ENCODE data around the gene RSPRY1. TPM values are rescaled to one million over a fixed set of nuclear protein-coding genes. Genes with fewer than 3 reads are reported as not detected.

RSPRY1 gene
- total RNA-seq, 1 experiment from 2014 or later, result 24.9 TPM

- DNase-seq (ENCODE audit: low read depth, low spot score), result no peak
- no peaks in the 10 kb centered on the region for H3K9me2 ChIP-seq (ENCODE audit: insufficient read depth)
- ChIA-PET RAD21 (ENCODE audit: low non-redundant PET in 1 of 2, low total read pairs in 2 of 2, uncharacterized antibody in 2 of 2, unreplicated experiment in 2 of 2) (no interaction called here), POLR2A (no interaction called here), CTCF (no interaction called here)
- H3K36me3 ChIP-seq (ENCODE audit: control insufficient read depth in 1 of 2, insufficient read depth in 2 of 2, low read length in 2 of 2), result no peaks in the 10 kb centered on the region
- H3K79me2 ChIP-seq (ENCODE audit: insufficient read depth, low read length), result no peaks in the 10 kb centered on the region
- no peak overlapping the region for H2AFZ ChIP-seq (ENCODE audit: low read depth, low read length, poor library complexity, severe bottlenecking)
- H3K27me3 ChIP-seq (ENCODE audit: insufficient read depth, low read length), result no peaks in the 10 kb centered on the region
- H3K4me1 ChIP-seq (ENCODE audit: control insufficient read depth in 1 of 2, insufficient read depth in 2 of 2, low read length in 2 of 2), result peaks cover 0 to 8% of the 10 kb centered on the region in 2 experiments; a peak in 2 of 4 replicates
- ATAC-seq, result no peak
- no peak overlapping the region for H3K4me3 ChIP-seq (replicated peaks in 1 of 2; ENCODE audit: low read depth in 1 of 2, low read length in 2 of 2)
- H3K9me3 ChIP-seq (ENCODE audit: control insufficient read depth in 1 of 2, insufficient read depth in 1 of 2, low read depth in 1 of 2, low read length in 2 of 2), result no peaks in the 10 kb centered on the region
- no peaks in the 10 kb centered on the region for H4K20me1 ChIP-seq (ENCODE audit: insufficient read depth)
- no peak for TF ChIP-seq CBX3 (IDR thresholded peaks at IDR 0.05; ENCODE audit: low read depth)
- no peak for TF ChIP-seq SIN3A (IDR thresholded peaks at IDR 0.05; ENCODE audit: low read depth)
- no peak for TF ChIP-seq ATF3 (IDR thresholded peaks at IDR 0.05)
- no peak for TF ChIP-seq FOSL1 (IDR thresholded peaks at IDR 0.05; ENCODE audit: low read depth)
- TF ChIP-seq ZFX (IDR thresholded peaks at IDR 0.05), result no peak
- no peak for TF ChIP-seq EZH2phosphoT487 (IDR thresholded peaks at IDR 0.05; ENCODE audit: borderline replicate concordance)
- no peak for TF ChIP-seq MAX (IDR thresholded peaks at IDR 0.05)
- TF ChIP-seq ZBTB33 (IDR thresholded peaks at IDR 0.05; ENCODE audit: extremely low read depth, insufficient replicate concordance, low read length), result no peak
- no peak for TF ChIP-seq REST (IDR thresholded peaks at IDR 0.05; ENCODE audit: low read depth)
- no peak overlapping the region for H3K27ac ChIP-seq (ENCODE audit: low read depth, low read length)
- H3K4me2 ChIP-seq (ENCODE audit: low read length), result no peak overlapping the region
- no peak overlapping the region for H3K9ac ChIP-seq (ENCODE audit: low read length)
- BruUV-seq (replicated peaks), result no TSS peak
- intact Hi-C loops (cut with micrococcal nuclease), result no loop called here
Measured at GRCh38 chr16:57264381-57264780, 78.3 kb downstream of the RSPRY1 start.

All from HCT116 (cell line).